H54 (cell line): ENCODE results near the gene WNT6.

Experiments used
- DNase-seq: peaks from one replicate; pipeline ENCODE4 v3.0.0; 2011; ENCODE audit warnings: low spot score, mixed read lengths; ENCODE audit not compliant: insufficient read length
- FAIRE-seq: peaks from 3 replicates; lab custom pipeline; 2011; peaks lifted over from hg19 to GRCh38; lab: Jason Lieb, UNC
- POLR2A ChIP-seq: IDR thresholded peaks from 2 replicates; pipeline ENCODE4 v1.6.1; 2011; ENCODE audit warnings: low read depth, mild to moderate bottlenecking, low read length

WNT6 gene

GRCh38 chr2:218859556-218859987 is at the start of gene WNT6:
TSS of gene WNT6 (plus strand) at chr2:218859805. CDS start at chr2:218860038, 233 bp downstream.
- FAIRE-seq (no peak), DNase-seq (no peak)
- no peak for TF ChIP-seq POLR2A

GRCh38 chr2:218810256-218810655 is 49.3 kb upstream of the WNT6 start:
- DNase-seq (no peak), FAIRE-seq (no peak)
- no peak for TF ChIP-seq POLR2A

- FAIRE-seq = no peak
- no peak for TF ChIP-seq POLR2A
- no peak for DNase-seq
These were observed 48.2 kb upstream of the WNT6 start for GRCh38 chr2:218811382-218811781.

GRCh38 chr2:218812096-218812815 is 47.3 kb upstream of the WNT6 start:
- DNase-seq = no peak
- FAIRE-seq = no peak
- no peak for TF ChIP-seq POLR2A

GRCh38 chr2:218812861-218813260 is 46.7 kb upstream of the WNT6 start:
- DNase-seq (no peak), FAIRE-seq (no peak)
- no peak for TF ChIP-seq POLR2A

GRCh38 chr2:218813771-218814460 is 45.7 kb upstream of the WNT6 start:
- DNase-seq (no peak), FAIRE-seq (no peak)
- no peak for TF ChIP-seq POLR2A

- DNase-seq = no peak
- no peak for FAIRE-seq
- TF ChIP-seq POLR2A = no peak
These were observed 44.9 kb upstream of the WNT6 start for GRCh38 chr2:218814540-218815243.

GRCh38 chr2:218815244-218815637 is 44.4 kb upstream of the WNT6 start:
- no peak for TF ChIP-seq POLR2A
- DNase-seq = no peak
- no peak for FAIRE-seq

GRCh38 chr2:218815649-218816048 is 44.0 kb upstream of the WNT6 start:
- no peak for TF ChIP-seq POLR2A
- FAIRE-seq = no peak
- no peak for DNase-seq

- no peak for TF ChIP-seq POLR2A
- DNase-seq = no peak
- FAIRE-seq = no peak
These were observed 43.0 kb upstream of the WNT6 start for GRCh38 chr2:218816561-218817011.

- no peak for DNase-seq
- TF ChIP-seq POLR2A = no peak
- FAIRE-seq = no peak
These were observed 40.5 kb upstream of the WNT6 start for GRCh38 chr2:218819093-218819492.

- DNase-seq = no peak
- TF ChIP-seq POLR2A = no peak
- FAIRE-seq = no peak
These were observed 38.7 kb upstream of the WNT6 start for GRCh38 chr2:218820746-218821369.

- TF ChIP-seq POLR2A = no peak
- FAIRE-seq (no peak), DNase-seq (no peak)
These were observed 37.9 kb upstream of the WNT6 start for GRCh38 chr2:218821605-218822211.
